Measurements from ENCODE around the gene TSPYL2. TPM values are rescaled to one million over a fixed set of nuclear protein-coding genes. Genes with fewer than 3 reads are reported as not detected.

Gene TSPYL2
- total RNA-seq, 3 donors from 2014 or later (not counting 1 experiment from before 2014, with no cell fraction given), result 103 to 318 (median 139) TPM

DNA sequence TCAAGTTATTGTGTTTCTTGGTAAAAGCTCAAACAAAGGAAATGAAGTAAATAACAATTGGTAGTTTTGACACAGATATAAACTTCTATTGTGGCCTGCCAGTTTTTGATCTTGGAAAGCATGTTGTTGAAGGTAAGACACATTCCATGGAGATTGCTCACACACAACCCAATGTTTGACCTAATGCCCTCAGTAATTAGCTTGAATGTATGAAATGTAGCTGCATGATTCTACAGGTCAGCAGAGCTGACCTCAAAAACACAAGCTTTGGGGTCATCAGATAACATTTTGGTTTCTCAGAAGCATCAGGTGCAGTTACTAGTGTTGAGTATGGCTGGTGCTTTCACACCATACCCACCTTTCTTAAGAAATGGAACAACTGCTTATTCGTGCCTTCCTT lies 17.1 kb upstream of the TSPYL2 start:
- Mint-ChIP-seq H3K36me3 (no peaks in the 10 kb centered on the region), H3K27me3 (ENCODE audit: low read depth in 2 of 2) (peaks cover 0 to 6% of the 10 kb centered on the region in 2 donors), H3K9me3 (no peaks in the 10 kb centered on the region), H3K4me1 (no peaks in the 10 kb centered on the region), H3K27ac (no peak overlapping the region), H3K4me3 (no peak overlapping the region)
- Histone ChIP-seq H3K36me3 (ENCODE audit: control insufficient read depth, insufficient read depth, low read length) (no peaks in the 10 kb centered on the region), H3K27me3 (ENCODE audit: control insufficient read depth, insufficient read depth, low read length) (no peaks in the 10 kb centered on the region), H3K4me1 (ENCODE audit: control insufficient read depth, insufficient read depth, low read length) (no peaks in the 10 kb centered on the region), H3K27ac (ENCODE audit: low read length) (no peak overlapping the region), H3K9me3 (ENCODE audit: control insufficient read depth, insufficient read depth, low read length) (no peaks in the 10 kb centered on the region), H3K4me3 (ENCODE audit: low read length) (no peak overlapping the region)
- no peak for ATAC-seq
- no peak for DNase-seq
- intact Hi-C loops (cut with micrococcal nuclease), result no loop called here
- no CpG with 5 or more reads among the region's 1 CpG for WGBS (ENCODE audit: insufficient coverage)
- no peak for TF ChIP-seq CTCF (IDR thresholded peaks at IDR 0.05)

GRCh38 chrX:53071064-53071463 lies 11.1 kb upstream of the TSPYL2 start:
- no peak for TF ChIP-seq CTCF (IDR thresholded peaks at IDR 0.05)
- no peak overlapping the region for H3K4me3 Mint-ChIP-seq
- no peak for DNase-seq
- ATAC-seq, result no peak
- intact Hi-C loops (cut with micrococcal nuclease), result loop anchor here (1.0 kb wide), 2 partner anchors 18 to 22 kb away; no protein-coding TSS in a partner anchor
- H3K4me1 Mint-ChIP-seq, result peaks cover 12 to 21% of the 10 kb centered on the region in 2 donors
- no peak overlapping the region for H3K4me3 ChIP-seq (ENCODE audit: low read length)
- peaks cover 0 to 6% of the 10 kb centered on the region in 2 donors for H3K27me3 Mint-ChIP-seq (ENCODE audit: low read depth in 2 of 2)
- no peaks in the 10 kb centered on the region for H3K9me3 ChIP-seq (ENCODE audit: control insufficient read depth, insufficient read depth, low read length)
- 84% methylated on average over 6 of the region's 10 CpGs for WGBS (ENCODE audit: insufficient coverage)
- no peak overlapping the region for H3K27ac Mint-ChIP-seq
- H3K36me3 Mint-ChIP-seq, result no peaks in the 10 kb centered on the region
- peaks cover 10% of the 10 kb centered on the region for H3K4me1 ChIP-seq (ENCODE audit: control insufficient read depth, insufficient read depth, low read length)
- no peaks in the 10 kb centered on the region for H3K36me3 ChIP-seq (ENCODE audit: control insufficient read depth, insufficient read depth, low read length)
- H3K9me3 Mint-ChIP-seq, result no peaks in the 10 kb centered on the region
- H3K27me3 ChIP-seq (ENCODE audit: control insufficient read depth, insufficient read depth, low read length), result no peaks in the 10 kb centered on the region
- H3K27ac ChIP-seq (ENCODE audit: low read length), result no peak overlapping the region

DNA sequence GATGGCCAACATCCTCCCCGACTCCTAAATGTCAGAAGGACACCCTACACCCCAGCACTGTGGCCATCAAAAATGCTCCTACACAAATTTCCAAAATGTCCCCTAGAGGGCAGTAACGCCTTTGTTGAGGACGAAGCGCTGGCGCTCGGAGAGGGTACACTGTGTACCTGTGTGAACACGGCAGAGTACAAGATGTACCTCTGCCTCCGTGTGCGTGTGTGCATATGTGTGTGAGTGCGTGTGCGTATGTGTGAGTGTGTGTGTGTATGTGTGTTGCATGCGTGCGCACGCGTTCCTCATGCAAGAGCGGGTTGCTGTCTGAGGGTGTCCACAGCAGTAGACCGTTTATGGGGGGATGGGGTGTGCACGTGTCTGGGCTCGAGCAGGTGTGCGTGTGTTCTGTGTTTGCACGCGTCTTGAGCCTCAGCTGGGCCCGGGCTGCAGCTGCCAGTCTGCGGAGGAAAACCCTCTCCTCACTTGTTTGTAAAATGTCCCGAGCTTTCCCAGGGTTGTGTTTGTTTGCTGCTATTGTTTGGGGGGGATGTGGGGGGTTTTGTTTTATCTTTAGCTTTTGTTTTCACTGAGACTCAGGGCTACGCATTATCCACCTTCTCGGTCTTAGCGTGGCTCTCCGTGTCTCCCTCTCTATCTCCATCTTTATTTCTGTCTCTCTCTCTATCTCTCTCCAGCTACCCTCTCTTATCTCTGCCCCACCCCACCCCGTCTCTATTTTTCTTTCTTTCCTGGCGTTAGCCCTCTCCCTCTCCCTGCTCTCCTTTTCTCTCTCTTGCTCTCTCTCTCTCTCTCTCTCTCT lies 10.4 kb upstream of the TSPYL2 start:
- H3K27ac Mint-ChIP-seq, result peak overlapping the region in 1 of 2 donors; percentile 74
- H3K4me3 ChIP-seq (ENCODE audit: low read length), result peak overlapping the region; percentile 49
- peak overlapping the region; percentile 64 for H3K4me3 Mint-ChIP-seq
- TF ChIP-seq CTCF (IDR thresholded peaks at IDR 0.05), result peak; percentile 59
- no peaks in the 10 kb centered on the region for H3K27me3 ChIP-seq (ENCODE audit: control insufficient read depth, insufficient read depth, low read length)
- peak in 1 of 2 donors; percentile 90 for DNase-seq
- H3K9me3 ChIP-seq (ENCODE audit: control insufficient read depth, insufficient read depth, low read length), result no peaks in the 10 kb centered on the region
- no peaks in the 10 kb centered on the region for H3K36me3 Mint-ChIP-seq
- WGBS (ENCODE audit: insufficient coverage), result 2% methylated on average over 26 of the region's 31 CpGs
- no peaks in the 10 kb centered on the region for H3K36me3 ChIP-seq (ENCODE audit: control insufficient read depth, insufficient read depth, low read length)
- peaks cover 12 to 21% of the 10 kb centered on the region in 2 donors for H3K4me1 Mint-ChIP-seq
- H3K27ac ChIP-seq (ENCODE audit: low read length), result peak overlapping the region; percentile 21
- intact Hi-C loops (cut with micrococcal nuclease), result loop anchor here (1.0 kb wide), 2 partner anchors 17 to 21 kb away; no protein-coding TSS in a partner anchor
- no peaks in the 10 kb centered on the region for H3K9me3 Mint-ChIP-seq
- peak; percentile 77 to 89 (median 88) for ATAC-seq
- H3K27me3 Mint-ChIP-seq (ENCODE audit: low read depth in 2 of 2), result peaks cover 0 to 5% of the 10 kb centered on the region in 2 donors
- peaks cover 10% of the 10 kb centered on the region for H3K4me1 ChIP-seq (ENCODE audit: control insufficient read depth, insufficient read depth, low read length)
